Activated naive CD8-positive, alpha-beta T cell treated with anti-CD3 and anti-CD28 coated beads for 36 hours (primary cell): ENCODE results near the gene ADGRL3. TPM values are rescaled to one million over a fixed set of nuclear protein-coding genes. Genes with fewer than 3 reads are reported as not detected.

Experiments
- DNase-seq: peaks from one replicate; pipeline ENCODE4 v3.0.0; 2021
- H3K27ac Mint-ChIP-seq: one replicate; pipeline ENCODE4 v1.8.0; 2022; ENCODE audit warnings: mild to moderate bottlenecking, moderate library complexity, mixed read lengths
- H3K27me3 Mint-ChIP-seq: one replicate; pipeline ENCODE4 v1.8.0; 2022; ENCODE audit warnings: mild to moderate bottlenecking, mixed read lengths
- H3K36me3 Mint-ChIP-seq: one replicate; pipeline ENCODE4 v1.8.0; 2021; ENCODE audit warnings: mild to moderate bottlenecking, mixed read lengths
- H3K4me1 Mint-ChIP-seq: one replicate; pipeline ENCODE4 v1.8.0; 2021; ENCODE audit warnings: mixed read lengths
- H3K4me3 Mint-ChIP-seq: one replicate; pipeline ENCODE4 v1.8.0; 2022; ENCODE audit warnings: mild to moderate bottlenecking, moderate library complexity, mixed read lengths
- H3K9me3 Mint-ChIP-seq: one replicate; pipeline ENCODE4 v1.8.0; 2022; ENCODE audit warnings: mixed read lengths
- total RNA-seq, 2 experiments: library from RNA; stranded (reverse); gene quantifications; one replicate each; pipeline ENCODE4 v1.2.3, GENCODE V29; 2021

ADGRL3 gene
- total RNA-seq, 2 experiments from 2014 or later = not detected

- H3K27me3 Mint-ChIP-seq = no peaks in the 10 kb centered on the region
- H3K36me3 Mint-ChIP-seq = no peaks in the 10 kb centered on the region
- H3K9me3 Mint-ChIP-seq = peaks cover 1% of the 10 kb centered on the region
- H3K4me3 Mint-ChIP-seq = no peak overlapping the region
- no peak for DNase-seq
- H3K27ac Mint-ChIP-seq = no peak overlapping the region
- no peaks in the 10 kb centered on the region for H3K4me1 Mint-ChIP-seq
Measured at GRCh38 chr4:61527888-61528287, 327.8 kb downstream of the ADGRL3 start.

- DNase-seq = no peak
- H3K27ac Mint-ChIP-seq = no peak overlapping the region
- no peaks in the 10 kb centered on the region for H3K36me3 Mint-ChIP-seq
- no peaks in the 10 kb centered on the region for H3K27me3 Mint-ChIP-seq
- no peak overlapping the region for H3K4me3 Mint-ChIP-seq
- peaks cover 1% of the 10 kb centered on the region for H3K9me3 Mint-ChIP-seq
- no peaks in the 10 kb centered on the region for H3K4me1 Mint-ChIP-seq
Measured at GRCh38 chr4:61528595-61528994, 328.5 kb downstream of the ADGRL3 start.

- H3K4me3 Mint-ChIP-seq = no peak overlapping the region
- no peaks in the 10 kb centered on the region for H3K27me3 Mint-ChIP-seq
- peaks cover 9% of the 10 kb centered on the region for H3K9me3 Mint-ChIP-seq
- H3K27ac Mint-ChIP-seq = no peak overlapping the region
- no peak for DNase-seq
- H3K4me1 Mint-ChIP-seq = no peaks in the 10 kb centered on the region
- no peaks in the 10 kb centered on the region for H3K36me3 Mint-ChIP-seq
Measured at GRCh38 chr4:61531188-61531587, 331.1 kb downstream of the ADGRL3 start.

- no peaks in the 10 kb centered on the region for H3K36me3 Mint-ChIP-seq
- H3K4me1 Mint-ChIP-seq = no peaks in the 10 kb centered on the region
- H3K27me3 Mint-ChIP-seq = no peaks in the 10 kb centered on the region
- no peak overlapping the region for H3K4me3 Mint-ChIP-seq
- H3K27ac Mint-ChIP-seq = no peak overlapping the region
- H3K9me3 Mint-ChIP-seq = peaks cover 10% of the 10 kb centered on the region
- no peak for DNase-seq
Measured at GRCh38 chr4:61532336-61533000, 332.3 kb downstream of the ADGRL3 start.

GRCh38 chr4:61533140-61533539 is 333.0 kb downstream of the ADGRL3 start:
- Mint-ChIP-seq H3K4me1 (no peaks in the 10 kb centered on the region), H3K36me3 (no peaks in the 10 kb centered on the region), H3K9me3 (peaks cover 10% of the 10 kb centered on the region), H3K27me3 (no peaks in the 10 kb centered on the region), H3K4me3 (no peak overlapping the region), H3K27ac (no peak overlapping the region)
- DNase-seq = no peak

GRCh38 chr4:61540944-61541343 is 340.8 kb downstream of the ADGRL3 start:
- Mint-ChIP-seq H3K4me3 (no peak overlapping the region), H3K27me3 (no peaks in the 10 kb centered on the region), H3K36me3 (no peaks in the 10 kb centered on the region), H3K27ac (no peak overlapping the region), H3K9me3 (peaks cover 6% of the 10 kb centered on the region), H3K4me1 (no peaks in the 10 kb centered on the region)
- DNase-seq = no peak

- Mint-ChIP-seq H3K9me3 (peaks cover 3% of the 10 kb centered on the region), H3K4me3 (no peak overlapping the region), H3K27ac (no peak overlapping the region), H3K4me1 (no peaks in the 10 kb centered on the region), H3K27me3 (no peaks in the 10 kb centered on the region), H3K36me3 (no peaks in the 10 kb centered on the region)
- DNase-seq = no peak
Measured at GRCh38 chr4:61541459-61541858, 341.3 kb downstream of the ADGRL3 start.

GRCh38 chr4:61543976-61544375 is 343.9 kb downstream of the ADGRL3 start:
- Mint-ChIP-seq H3K9me3 (peaks cover 4% of the 10 kb centered on the region), H3K27ac (no peak overlapping the region), H3K4me1 (no peaks in the 10 kb centered on the region), H3K36me3 (no peaks in the 10 kb centered on the region), H3K4me3 (no peak overlapping the region), H3K27me3 (no peaks in the 10 kb centered on the region)
- no peak for DNase-seq

GRCh38 chr4:61545902-61546480 is 345.9 kb downstream of the ADGRL3 start:
- Mint-ChIP-seq H3K4me1 (no peaks in the 10 kb centered on the region), H3K27me3 (no peaks in the 10 kb centered on the region), H3K27ac (no peak overlapping the region), H3K36me3 (no peaks in the 10 kb centered on the region), H3K4me3 (no peak overlapping the region), H3K9me3 (peaks cover 3% of the 10 kb centered on the region)
- DNase-seq = no peak

- no peaks in the 10 kb centered on the region for H3K27me3 Mint-ChIP-seq
- no peaks in the 10 kb centered on the region for H3K36me3 Mint-ChIP-seq
- H3K4me1 Mint-ChIP-seq = no peaks in the 10 kb centered on the region
- H3K4me3 Mint-ChIP-seq = no peak overlapping the region
- no peak overlapping the region for H3K27ac Mint-ChIP-seq
- no peak for DNase-seq
- peaks cover 3% of the 10 kb centered on the region for H3K9me3 Mint-ChIP-seq
Measured at GRCh38 chr4:61549336-61549735, 349.2 kb downstream of the ADGRL3 start.

- Mint-ChIP-seq H3K27ac (no peak overlapping the region), H3K4me1 (no peaks in the 10 kb centered on the region), H3K4me3 (no peak overlapping the region), H3K27me3 (no peaks in the 10 kb centered on the region), H3K9me3 (peaks cover under 1% of the 10 kb centered on the region), H3K36me3 (no peaks in the 10 kb centered on the region)
- DNase-seq = no peak
Measured at GRCh38 chr4:61553557-61554125, 353.5 kb downstream of the ADGRL3 start.

- Mint-ChIP-seq H3K4me3 (no peak overlapping the region), H3K27me3 (no peaks in the 10 kb centered on the region), H3K4me1 (no peaks in the 10 kb centered on the region), H3K36me3 (no peaks in the 10 kb centered on the region), H3K27ac (no peak overlapping the region), H3K9me3 (no peaks in the 10 kb centered on the region)
- DNase-seq = no peak
Measured at GRCh38 chr4:61555789-61556188, 355.7 kb downstream of the ADGRL3 start.

- Mint-ChIP-seq H3K4me1 (no peaks in the 10 kb centered on the region), H3K4me3 (no peak overlapping the region), H3K36me3 (no peaks in the 10 kb centered on the region), H3K9me3 (no peaks in the 10 kb centered on the region), H3K27me3 (no peaks in the 10 kb centered on the region), H3K27ac (no peak overlapping the region)
- no peak for DNase-seq
Measured at GRCh38 chr4:61556277-61556676, 356.2 kb downstream of the ADGRL3 start.

GRCh38 chr4:61559396-61559795 is 359.3 kb downstream of the ADGRL3 start:
- DNase-seq = no peak
- no peaks in the 10 kb centered on the region for H3K27me3 Mint-ChIP-seq
- H3K36me3 Mint-ChIP-seq = no peaks in the 10 kb centered on the region
- no peak overlapping the region for H3K4me3 Mint-ChIP-seq
- H3K9me3 Mint-ChIP-seq = peaks cover 5% of the 10 kb centered on the region
- H3K4me1 Mint-ChIP-seq = no peaks in the 10 kb centered on the region
- no peak overlapping the region for H3K27ac Mint-ChIP-seq

GRCh38 chr4:61561028-61561427 is 360.9 kb downstream of the ADGRL3 start:
- Mint-ChIP-seq H3K4me3 (no peak overlapping the region), H3K27ac (no peak overlapping the region), H3K36me3 (no peaks in the 10 kb centered on the region), H3K27me3 (no peaks in the 10 kb centered on the region), H3K9me3 (peaks cover 5% of the 10 kb centered on the region), H3K4me1 (no peaks in the 10 kb centered on the region)
- DNase-seq = no peak
